AG04449 (cell line): ENCODE measurements around the gene NUP210.

ENCODE experiments used
- CTCF ChIA-PET: fragments of 350-600 bp; formaldehyde crosslinking; extraction: SDS; loops from one replicate; lab custom pipeline; 2021; ENCODE audit warnings: antibody characterized with exemption; lab: Yijun Ruan, JAX
- POLR2A ChIA-PET: fragments of 400-600, 350-600 bp; formaldehyde crosslinking; extraction: SDS; loops from one replicate; lab custom pipeline; 2020; ENCODE audit warnings: antibody characterized with exemption, inconsistent platforms; lab: Yijun Ruan, JAX
- DNase-seq: peaks from one replicate; pipeline ENCODE4 v3.0.0-alpha.2; 2010; ENCODE audit warnings: low read depth, low spot score
- H3K4me3 ChIP-seq: 2 replicates; pipeline ENCODE4 v1.5.1; 2011; ENCODE audit warnings: low read depth, mild to moderate bottlenecking, control low read depth, low read length
- TF ChIP-seq, protein P1 (sequence below): IDR thresholded peaks from one replicate; pipeline ENCODE4 v1.5.1; 2011; ENCODE audit warnings: mild to moderate bottlenecking, moderate library complexity, low read length, control low read depth, inconsistent platforms; ENCODE audit not compliant: insufficient read depth; ENCODE audit errors: missing control alignments

The NUP210 gene

DNA sequence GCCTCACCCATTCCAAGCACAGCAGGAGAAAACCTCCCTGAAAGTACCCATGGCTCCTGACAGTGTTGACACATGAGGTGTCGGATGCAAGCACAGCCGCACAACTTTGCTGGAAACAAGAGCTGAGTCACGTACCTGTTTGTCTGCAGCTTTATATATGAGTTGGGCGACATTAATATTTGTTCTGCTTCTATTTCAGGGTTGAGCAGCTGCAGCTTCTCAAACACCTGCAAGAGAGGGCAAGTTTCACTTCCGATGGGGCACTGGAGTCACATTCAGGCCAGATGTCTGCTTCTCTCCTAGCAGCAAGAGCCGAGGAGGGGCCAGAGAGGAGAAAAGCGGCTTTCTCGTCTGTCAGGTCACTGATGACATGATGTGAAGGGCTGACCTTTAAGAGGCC, 88.0 kb downstream of the NUP210 start:
- ChIA-PET POLR2A (no interaction called here), CTCF (no interaction called here)
- DNase-seq, result no peak
- TF ChIP-seq, protein P1, sequence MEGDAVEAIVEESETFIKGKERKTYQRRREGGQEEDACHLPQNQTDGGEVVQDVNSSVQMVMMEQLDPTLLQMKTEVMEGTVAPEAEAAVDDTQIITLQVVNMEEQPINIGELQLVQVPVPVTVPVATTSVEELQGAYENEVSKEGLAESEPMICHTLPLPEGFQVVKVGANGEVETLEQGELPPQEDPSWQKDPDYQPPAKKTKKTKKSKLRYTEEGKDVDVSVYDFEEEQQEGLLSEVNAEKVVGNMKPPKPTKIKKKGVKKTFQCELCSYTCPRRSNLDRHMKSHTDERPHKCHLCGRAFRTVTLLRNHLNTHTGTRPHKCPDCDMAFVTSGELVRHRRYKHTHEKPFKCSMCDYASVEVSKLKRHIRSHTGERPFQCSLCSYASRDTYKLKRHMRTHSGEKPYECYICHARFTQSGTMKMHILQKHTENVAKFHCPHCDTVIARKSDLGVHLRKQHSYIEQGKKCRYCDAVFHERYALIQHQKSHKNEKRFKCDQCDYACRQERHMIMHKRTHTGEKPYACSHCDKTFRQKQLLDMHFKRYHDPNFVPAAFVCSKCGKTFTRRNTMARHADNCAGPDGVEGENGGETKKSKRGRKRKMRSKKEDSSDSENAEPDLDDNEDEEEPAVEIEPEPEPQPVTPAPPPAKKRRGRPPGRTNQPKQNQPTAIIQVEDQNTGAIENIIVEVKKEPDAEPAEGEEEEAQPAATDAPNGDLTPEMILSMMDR, result no peak
- no peak overlapping the region for H3K4me3 ChIP-seq

DNA sequence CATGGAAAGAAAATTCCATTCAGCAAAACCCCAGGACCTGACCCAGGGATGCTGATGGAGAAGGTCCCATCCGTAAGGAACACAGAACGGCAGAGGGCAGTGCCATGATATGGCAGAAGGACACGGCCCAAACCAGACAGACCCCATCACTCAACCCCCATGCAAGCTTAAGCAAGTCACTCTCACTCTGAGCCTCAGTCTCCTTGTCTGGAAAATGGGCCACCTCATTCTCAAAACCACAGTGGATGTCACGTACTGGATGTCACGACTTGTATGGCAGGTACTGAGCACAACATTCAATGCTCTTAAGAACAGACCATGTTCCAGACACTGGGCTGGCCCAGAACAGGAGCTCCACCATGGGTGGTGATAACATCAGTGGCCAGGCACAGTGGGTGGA, 90.4 kb downstream of the NUP210 start:
- no peak overlapping the region for H3K4me3 ChIP-seq
- ChIA-PET POLR2A (no interaction called here), CTCF (interaction anchor here (1.4 kb wide), 1 partner anchor 123 kb away, joined by 4 read pairs; no protein-coding TSS in a partner anchor)
- TF ChIP-seq, protein P1, result no peak
- DNase-seq, result no peak

DNA sequence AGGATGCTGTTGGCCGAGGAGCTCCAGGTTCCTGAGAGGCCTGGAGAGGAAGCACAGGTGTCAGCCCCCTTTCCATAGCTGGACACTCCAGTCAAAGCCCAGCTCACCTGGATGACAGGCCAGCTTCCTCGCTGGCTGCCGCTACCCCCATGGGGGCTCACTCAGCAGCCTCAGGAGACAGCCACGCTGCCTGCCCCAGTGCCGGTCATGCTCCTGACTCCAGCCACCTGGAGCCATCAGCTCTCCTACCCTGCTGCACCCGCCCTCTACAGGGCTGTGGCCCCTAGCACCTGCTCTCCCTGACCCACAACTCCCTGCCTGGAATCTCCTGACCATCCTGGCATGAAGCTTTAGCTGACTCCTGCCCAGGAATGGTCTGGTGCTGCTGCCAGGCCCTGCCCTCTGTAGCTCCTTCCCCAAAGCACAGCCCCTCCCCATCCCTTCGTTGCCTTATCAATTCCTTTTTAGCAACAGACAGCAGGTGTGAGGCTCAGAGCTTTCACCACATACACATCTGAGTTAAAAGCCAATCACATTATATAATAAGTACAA, 94.2 kb downstream of the NUP210 start:
- no peak overlapping the region for H3K4me3 ChIP-seq
- DNase-seq, result no peak
- TF ChIP-seq, protein P1, result no peak
- ChIA-PET POLR2A (no interaction called here), CTCF (interaction anchor here (1.4 kb wide), 1 partner anchor 28 kb away, joined by 3 read pairs; no protein-coding TSS in a partner anchor)

DNA sequence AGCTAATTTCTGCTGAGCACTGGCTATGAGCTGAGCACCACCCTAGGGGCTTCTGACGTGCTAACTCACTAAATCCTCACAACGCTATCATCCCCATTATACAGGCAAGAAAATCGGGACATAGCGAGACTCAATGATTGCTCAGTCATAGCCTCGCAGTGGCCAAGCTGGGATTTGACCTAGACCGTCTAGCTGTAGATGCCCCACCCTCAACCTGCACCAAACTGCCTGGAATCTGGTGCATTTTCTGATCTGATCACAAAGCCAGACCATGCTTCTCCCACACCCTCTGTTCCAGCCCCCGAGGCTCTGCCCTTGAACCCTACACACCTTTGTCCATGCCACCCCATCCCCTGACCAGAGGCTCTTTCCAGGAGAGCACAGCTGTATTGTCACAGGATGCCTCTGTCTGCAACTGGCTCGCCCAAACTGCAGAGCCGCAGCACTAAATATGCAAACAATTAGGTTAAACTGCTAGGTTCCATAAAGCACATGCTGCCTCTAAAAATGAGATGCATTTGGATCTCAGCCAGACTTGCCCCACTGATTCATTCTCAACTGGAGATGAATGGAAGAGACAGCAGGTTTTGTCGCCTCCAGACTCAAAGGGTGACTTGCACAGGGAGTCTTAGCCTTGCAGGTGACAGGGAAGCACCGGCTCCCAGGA, 95.2 kb downstream of the NUP210 start:
- POLR2A ChIA-PET, result no interaction called here
- H3K4me3 ChIP-seq, result no peak overlapping the region
- CTCF ChIA-PET, result no interaction called here
- TF ChIP-seq, protein P1, result no peak
- DNase-seq, result no peak

DNA sequence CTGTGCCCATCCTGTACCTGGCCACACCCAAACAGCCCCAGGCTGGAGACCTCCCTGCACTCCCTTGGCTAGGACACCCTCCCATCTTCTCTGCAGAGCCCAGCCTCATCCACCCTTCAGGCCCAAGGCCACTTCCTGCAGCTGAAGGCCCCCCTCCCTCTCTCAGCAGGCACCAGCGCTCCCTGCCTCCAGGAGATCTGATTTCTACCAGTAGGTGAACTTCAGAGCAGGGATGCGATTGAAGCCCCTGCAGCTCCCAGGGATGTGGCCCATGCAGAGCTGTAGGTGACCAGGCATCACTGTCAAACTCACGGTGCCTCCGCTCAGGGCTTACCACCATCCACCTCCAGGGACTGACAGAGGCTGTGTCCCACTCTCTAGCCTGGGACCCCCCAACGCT, 96.3 kb downstream of the NUP210 start:
- CTCF ChIA-PET, result no interaction called here
- POLR2A ChIA-PET, result no interaction called here
- no peak for DNase-seq
- no peak overlapping the region for H3K4me3 ChIP-seq
- TF ChIP-seq, protein P1, result no peak

DNA sequence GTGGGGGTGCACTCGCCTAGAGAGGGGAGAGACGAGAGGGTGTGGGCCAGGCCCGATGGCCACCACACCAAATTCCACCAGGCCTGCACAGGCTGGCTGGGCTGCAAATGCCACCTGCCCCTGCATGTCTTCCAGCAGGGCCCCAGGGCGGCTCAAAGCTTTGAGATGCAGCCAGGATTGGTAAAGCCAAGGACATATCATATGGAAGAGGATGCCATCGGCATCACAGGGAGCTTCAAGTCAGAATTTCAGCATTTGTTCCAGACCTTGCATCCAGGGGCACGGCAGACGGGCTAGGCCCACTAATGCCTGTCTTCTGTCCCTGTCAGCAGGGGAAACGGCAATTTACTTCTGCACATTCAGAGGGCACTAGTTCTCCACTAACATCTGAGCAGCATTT, 97.8 kb downstream of the NUP210 start:
- TF ChIP-seq, protein P1, result no peak
- ChIA-PET POLR2A (no interaction called here), CTCF (interaction anchor here (0.6 kb wide), 1 partner anchor 433 kb away, joined by 3 read pairs; no protein-coding TSS in a partner anchor)

More for the DNA sequence above, 97.8 kb downstream of the NUP210 start:
- H3K4me3 ChIP-seq, result no peak overlapping the region
- no peak for DNase-seq
